Smooth muscle cell of the brain vasculature (primary cell): ENCODE measurements around the gene JUP.

Source experiments
- DNase-seq: peaks from one replicate; pipeline ENCODE4 v3.0.0-alpha.2; 2012; ENCODE audit warnings: low read depth, low spot score

The JUP gene

DNA sequence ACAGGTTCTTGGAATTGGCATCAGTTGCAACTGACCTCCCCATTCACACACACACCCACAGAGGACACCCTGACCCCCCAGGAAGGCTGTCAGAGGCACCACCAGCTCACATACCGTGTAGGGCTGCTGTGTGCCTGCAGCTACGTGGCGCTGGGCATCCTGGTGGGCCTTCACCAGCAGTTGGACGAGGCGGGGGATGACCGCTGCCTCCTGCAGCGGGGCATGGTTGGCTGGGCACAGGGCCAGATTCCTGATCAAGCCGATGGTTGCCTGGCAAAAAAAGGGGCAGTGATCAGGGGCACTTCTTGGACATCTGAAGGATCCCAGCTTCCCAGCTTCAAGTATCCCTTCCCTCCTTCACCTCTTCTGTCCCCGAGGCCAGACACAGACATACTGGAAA is 27.9 kb downstream of the JUP start:
- DNase-seq, result no peak

DNA sequence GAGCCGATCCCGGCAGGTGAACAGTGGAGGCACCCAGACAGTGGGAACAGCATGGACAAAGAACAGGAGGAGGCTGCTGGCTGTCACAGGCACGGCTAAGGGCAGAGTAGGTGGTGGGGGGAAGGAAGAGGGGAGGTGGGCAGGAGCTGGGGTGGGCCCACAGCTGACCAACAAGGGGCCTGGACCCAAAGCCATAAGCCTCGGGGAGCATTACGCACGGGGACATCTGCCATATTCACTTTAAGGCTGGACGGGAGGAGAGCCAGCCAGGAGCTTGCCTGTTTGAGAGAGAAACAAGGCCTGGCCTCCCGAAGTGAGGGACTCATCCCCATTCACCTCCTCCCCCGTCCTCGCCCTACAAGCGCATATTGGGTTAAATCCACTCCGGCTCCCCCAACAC is 32.4 kb downstream of the JUP start:
- no peak for DNase-seq

DNA sequence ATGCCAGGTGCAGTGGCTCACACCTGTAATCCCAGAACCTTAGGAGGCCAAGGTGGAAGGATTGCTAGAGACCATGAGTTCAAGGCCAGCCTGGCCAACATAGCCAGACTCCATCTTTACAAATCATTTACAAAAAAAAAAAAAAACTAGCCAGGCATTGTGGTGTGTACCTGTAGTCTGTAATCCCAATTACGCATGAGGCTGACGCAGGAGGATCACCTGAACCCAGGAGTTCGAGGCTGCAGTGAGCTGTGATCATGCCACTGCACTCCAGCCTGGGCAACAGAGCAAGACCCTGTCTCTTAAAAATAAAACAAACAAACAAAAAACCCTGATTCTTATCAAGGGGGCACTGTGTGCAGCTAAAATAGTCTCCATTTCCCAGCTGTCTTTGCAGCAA is 35.2 kb downstream of the JUP start:
- no peak for DNase-seq

- DNase-seq, result no peak
These were observed 35.6 kb downstream of the JUP start for GRCh38 chr17:41750862-41751261.

DNA sequence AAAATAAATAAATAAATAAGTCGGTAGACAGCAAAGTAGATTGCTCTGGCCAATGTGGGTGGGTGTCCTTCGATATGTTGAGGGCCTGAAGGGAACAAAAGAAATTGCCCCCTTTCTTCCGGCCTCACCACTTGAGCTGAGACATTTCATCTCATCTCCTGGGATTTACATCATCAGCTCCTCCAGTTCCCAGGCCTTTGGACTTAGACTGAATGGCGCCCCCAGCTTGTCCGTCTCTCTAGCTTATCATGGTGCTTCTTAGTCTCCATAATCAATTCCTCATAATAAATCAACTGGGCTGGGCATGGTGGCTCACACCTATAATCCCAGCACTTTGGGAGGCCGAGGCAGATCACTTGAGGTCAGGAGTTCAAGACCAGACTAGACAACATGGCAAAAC is 38.2 kb downstream of the JUP start:
- no peak for DNase-seq

DNA sequence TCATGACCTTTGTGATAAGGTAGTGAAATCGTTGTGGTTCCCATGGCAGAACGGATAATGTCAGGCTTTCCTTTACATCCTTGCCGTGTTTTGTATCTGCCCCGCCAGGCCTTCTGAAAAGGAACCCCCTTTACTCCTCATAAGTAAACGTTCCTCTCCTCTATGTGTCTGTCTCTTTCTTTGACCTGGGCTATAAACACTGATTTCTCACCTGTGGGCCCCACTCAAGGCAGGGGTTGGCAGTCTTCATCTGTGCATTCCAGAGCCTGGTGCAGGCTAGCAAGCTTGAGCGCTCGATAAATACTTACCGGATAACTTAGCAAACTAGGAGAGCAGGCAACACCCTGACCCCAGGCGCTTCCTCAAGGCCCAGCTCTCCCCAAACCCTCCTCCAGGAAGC is 44.8 kb downstream of the JUP start:
- no peak for DNase-seq

- no peak for DNase-seq
These were observed 46.0 kb downstream of the JUP start for GRCh38 chr17:41740506-41740905.

GRCh38 chr17:41739661-41740352 is 46.7 kb downstream of the JUP start:
- DNase-seq, result no peak

GRCh38 chr17:41738801-41739112 is 47.8 kb downstream of the JUP start:
- DNase-seq, result no peak

- DNase-seq, result peak; percentile 43
These were observed 48.3 kb downstream of the JUP start for GRCh38 chr17:41738077-41738800.

GRCh38 chr17:41737680-41738023 is 48.9 kb downstream of the JUP start:
- DNase-seq, result no peak

DNA sequence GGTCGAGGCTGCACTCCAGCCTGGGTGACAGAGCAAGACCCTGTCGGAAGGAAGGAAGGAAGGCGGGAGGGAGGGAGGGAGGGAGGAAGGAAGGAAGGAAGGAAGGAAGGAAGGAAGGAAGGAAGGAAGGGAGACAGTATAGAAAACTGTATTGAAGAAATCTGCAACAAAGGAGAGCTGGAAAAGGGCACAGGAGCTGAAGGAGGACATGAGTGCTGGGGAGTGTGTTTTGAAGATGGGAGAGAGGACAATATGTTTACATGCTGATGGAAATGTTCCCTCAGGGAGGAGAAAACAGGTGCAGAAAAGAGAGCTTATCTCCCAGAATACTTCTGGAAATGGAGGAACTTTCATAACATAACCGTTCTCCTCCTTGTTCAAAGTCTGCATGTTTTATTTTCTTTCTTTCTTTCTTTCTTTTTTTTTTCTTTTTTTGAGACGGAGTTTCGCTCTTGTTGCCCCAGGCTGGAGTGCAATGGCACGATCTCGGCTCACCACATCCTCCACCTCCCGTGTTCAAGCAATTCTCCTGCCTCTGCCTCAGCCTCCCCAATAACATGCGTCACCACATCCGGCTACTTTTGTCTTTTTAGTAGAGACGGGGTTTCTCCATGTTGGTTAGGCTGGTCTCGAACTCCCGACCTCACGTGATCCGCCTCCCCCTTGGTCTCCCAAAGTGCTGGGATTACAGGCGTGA is 49.4 kb downstream of the JUP start:
- no peak for DNase-seq

DNA sequence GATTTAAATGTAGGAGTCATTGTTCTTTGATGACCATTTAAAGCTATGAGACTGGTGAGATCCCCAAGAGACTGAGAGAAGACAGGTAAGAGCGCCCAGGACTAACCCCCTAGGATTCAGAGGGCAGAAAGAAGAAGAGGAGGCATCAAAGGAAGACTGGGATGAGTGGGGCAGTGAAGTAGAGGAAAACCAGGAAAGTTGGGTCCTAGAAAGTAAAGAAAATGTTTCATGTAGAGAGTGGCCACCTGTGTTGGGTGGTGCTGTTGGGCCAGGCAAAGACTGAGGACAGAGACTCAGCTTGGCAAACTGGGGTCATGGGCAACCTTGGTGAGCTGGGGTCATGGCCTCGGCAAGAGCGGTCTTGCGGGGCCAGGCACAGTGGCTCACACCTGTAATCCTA is 50.8 kb downstream of the JUP start:
- no peak for DNase-seq

DNA sequence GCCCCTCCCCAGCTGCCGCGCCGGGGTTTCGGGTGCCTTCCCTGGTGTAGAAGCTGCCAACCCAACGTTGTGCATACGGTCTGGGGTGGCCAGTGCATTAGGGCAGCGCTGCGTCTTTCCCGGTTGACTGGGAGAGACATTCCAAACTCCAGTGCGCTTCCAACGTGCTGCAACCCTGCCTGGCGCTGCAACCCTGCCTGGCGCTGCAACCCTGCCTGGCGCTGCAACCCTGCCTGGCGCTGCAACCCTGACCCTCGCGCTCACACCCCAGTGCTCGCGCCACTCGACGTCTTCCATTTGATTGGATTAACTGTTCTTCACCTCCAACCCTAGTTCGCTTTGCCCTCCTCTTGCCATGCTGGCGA is 51.6 kb downstream of the JUP start:
- DNase-seq, result no peak

GRCh38 chr17:41734139-41734948 is 52.2 kb downstream of the JUP start, which contains the start of gene HAP1:
Gene HAP1, minus strand, starts transcription at chr17:41734643. Its CDS starts 9 bp downstream, at chr17:41734634.
- DNase-seq, result no peak

DNA sequence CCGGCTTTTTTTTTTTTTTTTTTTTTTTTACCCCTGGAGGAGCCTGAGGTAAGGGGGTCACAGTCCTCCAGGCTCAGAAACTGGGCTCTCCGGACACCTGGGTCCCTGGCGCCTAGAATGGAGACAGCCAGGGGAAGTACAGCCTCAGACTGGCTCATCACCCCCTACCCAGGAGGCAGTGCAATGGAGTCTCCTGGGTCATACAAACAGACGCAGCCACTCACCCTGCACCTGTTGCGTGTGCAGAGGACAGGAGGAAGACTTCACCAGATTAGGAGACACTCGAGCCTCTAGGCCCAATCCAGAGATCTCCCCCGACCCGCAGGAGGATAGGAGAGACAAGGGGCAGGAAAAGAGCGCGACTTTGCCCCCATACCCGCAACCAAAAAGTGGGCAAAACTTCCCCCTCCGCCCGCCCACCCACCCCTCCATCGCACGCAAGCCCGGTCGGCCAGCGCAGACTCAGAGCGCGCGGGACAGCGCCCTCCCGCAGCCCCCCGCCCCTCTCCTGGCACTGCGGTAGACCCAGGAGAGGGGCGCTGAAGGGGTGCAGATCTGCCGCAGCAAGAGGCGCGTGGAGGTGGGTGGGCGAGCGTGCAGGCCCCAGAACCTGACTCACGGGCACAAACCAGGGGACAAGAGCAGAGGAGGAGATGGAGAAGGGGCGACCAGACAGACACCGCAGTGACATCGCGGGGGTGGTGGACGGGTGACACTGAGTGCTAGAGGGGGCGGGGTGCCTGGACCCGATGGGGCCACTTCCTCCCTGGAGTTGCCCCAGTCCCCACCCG is 53.0 kb downstream of the JUP start:
- DNase-seq, result no peak

DNA sequence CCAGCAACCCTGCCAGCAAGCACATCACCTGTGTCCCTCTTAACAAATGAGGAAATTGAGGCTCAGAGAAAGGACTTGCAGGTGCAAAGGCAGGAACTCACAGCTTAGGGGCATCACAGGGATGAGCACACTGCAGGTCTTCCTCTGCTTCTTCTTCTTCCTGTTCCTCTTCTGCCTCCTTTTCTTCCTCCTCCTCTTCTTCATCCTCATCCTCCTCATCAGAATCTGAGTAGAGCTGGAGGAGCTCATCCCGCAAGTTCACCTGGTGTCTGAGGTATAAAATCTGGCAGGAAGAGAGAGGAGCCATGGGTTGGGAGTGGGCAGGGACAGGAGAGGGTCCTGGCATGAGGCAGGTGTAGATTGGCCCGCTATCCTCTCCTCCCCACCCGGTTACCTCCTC is 54.7 kb downstream of the JUP start:
- no peak for DNase-seq

- no peak for DNase-seq
These were observed 56.0 kb downstream of the JUP start for GRCh38 chr17:41730479-41730878.

DNA sequence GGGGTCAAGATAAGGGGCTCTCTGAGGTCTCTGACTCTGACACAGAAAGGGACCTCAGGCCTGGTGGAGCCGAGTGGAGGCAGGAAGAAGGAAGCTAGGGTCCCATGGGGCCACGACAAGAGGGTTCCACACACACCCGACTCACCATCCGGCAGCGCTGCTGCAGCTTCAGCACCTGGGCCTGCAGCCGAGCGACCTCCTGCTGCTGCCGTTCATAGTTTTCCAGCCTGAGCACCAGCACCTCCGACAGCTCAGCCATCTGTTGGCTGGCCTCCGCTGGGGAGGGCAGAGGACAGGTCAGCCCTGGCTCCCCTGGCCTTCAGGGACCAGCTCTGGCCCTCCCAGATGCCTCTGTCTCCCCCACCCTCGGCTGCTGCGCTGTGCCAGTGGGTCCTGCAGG is 58.5 kb downstream of the JUP start:
- no peak for DNase-seq

- no peak for DNase-seq
These were observed 61.4 kb downstream of the JUP start for GRCh38 chr17:41725134-41725533.

DNA sequence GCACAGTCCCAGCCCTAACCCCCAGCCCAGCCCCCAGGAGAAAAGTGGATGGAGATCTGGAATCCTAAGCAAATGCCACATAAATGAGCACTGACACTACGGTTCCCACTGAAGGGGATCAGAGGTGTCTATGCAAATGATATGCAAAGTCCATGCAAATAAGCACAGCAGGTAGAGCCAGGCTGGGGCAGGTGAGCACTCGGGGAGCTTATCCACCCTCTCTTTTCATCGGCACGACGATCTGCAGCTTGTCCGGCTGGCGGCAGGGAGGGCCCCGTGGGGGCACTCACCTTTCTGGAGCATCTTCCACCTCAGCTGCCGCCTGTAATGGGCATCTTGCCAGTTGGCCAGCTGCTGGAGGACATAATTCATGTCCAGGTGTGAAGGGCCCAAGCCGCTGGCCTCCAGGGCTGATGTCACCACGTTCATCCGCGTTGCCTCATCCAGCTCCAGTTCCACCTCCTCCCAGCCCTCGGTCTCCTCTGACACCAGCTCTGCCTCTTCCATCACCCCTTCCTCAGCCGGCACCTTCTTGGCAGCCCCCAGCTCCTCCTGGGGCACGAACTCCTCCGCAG is 61.9 kb downstream of the JUP start:
- no peak for DNase-seq
